Adipocyte (in vitro differentiated cells): ENCODE results near the gene IL17B.
"Not testable (repeated sequence)": the region's sequence is repeated elsewhere in the genome, so short reads cannot be mapped to it uniquely, and the experiment has no call there.

Experiments used
- DNase-seq: peaks from one replicate; pipeline ENCODE4 v3.0.0-alpha.2; 2015; ENCODE audit warnings: low read depth
- H3K27me3 ChIP-seq: replicated peaks from 2 replicates; pipeline ENCODE4 v1.7.0; 2013; ENCODE audit warnings: mild to moderate bottlenecking, low read length, moderate library complexity; ENCODE audit not compliant: control insufficient read depth, insufficient read depth
- H3K36me3 ChIP-seq: 2 replicates; pipeline ENCODE4 v1.7.0; 2013; ENCODE audit warnings: low read length, mild to moderate bottlenecking, moderate library complexity; ENCODE audit not compliant: control insufficient read depth, insufficient read depth, severe bottlenecking
- H3K4me1 ChIP-seq: 2 replicates; pipeline ENCODE4 v1.7.0; 2013; ENCODE audit warnings: mild to moderate bottlenecking, low read length, moderate library complexity; ENCODE audit not compliant: control insufficient read depth, insufficient read depth
- H3K4me3 ChIP-seq: 2 replicates; pipeline ENCODE4 v1.7.0; 2013; ENCODE audit warnings: mild to moderate bottlenecking, low read length, moderate library complexity
- H3K9ac ChIP-seq: 2 replicates; pipeline ENCODE4 v1.7.0; 2013; ENCODE audit warnings: mild to moderate bottlenecking, low read length, moderate library complexity
- H3K9me3 ChIP-seq: 2 replicates; pipeline ENCODE4 v1.7.0; 2013; ENCODE audit warnings: mild to moderate bottlenecking, low read length, moderate library complexity; ENCODE audit not compliant: control insufficient read depth

Gene IL17B

GRCh38 chr5:149394996-149395395, 15.9 kb upstream of the IL17B start:
- H3K9me3 ChIP-seq, H3K36me3 ChIP-seq, H3K4me3 ChIP-seq, H3K27me3 ChIP-seq, DNase-seq, H3K9ac ChIP-seq: not testable (repeated sequence)
- peaks cover 29% of the 10 kb centered on the region for H3K4me1 ChIP-seq

- peak; percentile 13 for DNase-seq
- no peaks in the 10 kb centered on the region for H3K9me3 ChIP-seq
- H3K4me1 ChIP-seq: peaks cover 24% of the 10 kb centered on the region
- H3K9ac ChIP-seq: no peak overlapping the region
- H3K36me3 ChIP-seq: no peaks in the 10 kb centered on the region
- no peaks in the 10 kb centered on the region for H3K27me3 ChIP-seq
- H3K4me3 ChIP-seq: no peak overlapping the region
Observed at GRCh38 chr5:149392718-149393117, 13.6 kb upstream of the IL17B start.

- Histone ChIP-seq H3K36me3 (no peaks in the 10 kb centered on the region), H3K4me3 (no peak overlapping the region), H3K9ac (no peak overlapping the region), H3K9me3 (no peaks in the 10 kb centered on the region), H3K4me1 (peaks cover 27% of the 10 kb centered on the region), H3K27me3 (no peaks in the 10 kb centered on the region)
- no peak for DNase-seq
Observed at GRCh38 chr5:149391524-149391923, 12.4 kb upstream of the IL17B start.

GRCh38 chr5:149391076-149391475, 12.0 kb upstream of the IL17B start:
- not testable (repeated sequence) for DNase-seq, H3K9me3 ChIP-seq, H3K27me3 ChIP-seq, H3K4me3 ChIP-seq, H3K9ac ChIP-seq, H3K36me3 ChIP-seq
- H3K4me1 ChIP-seq: peaks cover 30% of the 10 kb centered on the region

GRCh38 chr5:149389552-149390495, 10.7 kb upstream of the IL17B start:
- Histone ChIP-seq H3K9me3 (no peaks in the 10 kb centered on the region), H3K4me1 (peaks cover 38% of the 10 kb centered on the region), H3K27me3 (no peaks in the 10 kb centered on the region), H3K4me3 (no peak overlapping the region), H3K36me3 (no peaks in the 10 kb centered on the region), H3K9ac (no peak overlapping the region)
- no peak for DNase-seq

- Histone ChIP-seq H3K9ac (peak overlapping the region; percentile 83), H3K4me3 (no peak overlapping the region), H3K36me3 (no peaks in the 10 kb centered on the region), H3K4me1 (peaks cover 41% of the 10 kb centered on the region), H3K27me3 (no peaks in the 10 kb centered on the region), H3K9me3 (no peaks in the 10 kb centered on the region)
- no peak for DNase-seq
Observed at GRCh38 chr5:149388498-149389190, 9.6 kb upstream of the IL17B start.

- H3K9me3 ChIP-seq: no peaks in the 10 kb centered on the region
- H3K9ac ChIP-seq: peak overlapping the region; percentile 83
- peak; percentile 53 for DNase-seq
- H3K27me3 ChIP-seq: no peaks in the 10 kb centered on the region
- peaks cover 48% of the 10 kb centered on the region for H3K4me1 ChIP-seq
- no peaks in the 10 kb centered on the region for H3K36me3 ChIP-seq
- H3K4me3 ChIP-seq: no peak overlapping the region
Observed at GRCh38 chr5:149387982-149388381, 8.9 kb upstream of the IL17B start.

GRCh38 chr5:149387081-149387631, 8.1 kb upstream of the IL17B start:
- Histone ChIP-seq H3K9ac (peak overlapping the region; percentile 83), H3K9me3 (no peaks in the 10 kb centered on the region), H3K27me3 (no peaks in the 10 kb centered on the region), H3K4me3 (peak overlapping the region; percentile 18), H3K36me3 (no peaks in the 10 kb centered on the region), H3K4me1 (peaks cover 56% of the 10 kb centered on the region)
- DNase-seq: peak; percentile 50

- peaks cover 58% of the 10 kb centered on the region for H3K4me1 ChIP-seq
- no peak for DNase-seq
Observed at GRCh38 chr5:149386166-149386565, 7.1 kb upstream of the IL17B start.

GRCh38 chr5:149383399-149383798, 4.3 kb upstream of the IL17B start:
- Histone ChIP-seq H3K9ac (peak overlapping the region; percentile 60), H3K9me3 (no peaks in the 10 kb centered on the region), H3K4me3 (no peak overlapping the region), H3K36me3 (no peaks in the 10 kb centered on the region), H3K4me1 (peaks cover 54% of the 10 kb centered on the region), H3K27me3 (peaks cover 3% of the 10 kb centered on the region)
- no peak for DNase-seq

More at GRCh38 chr5:149386166-149386565, 7.1 kb upstream of the IL17B start:
- Histone ChIP-seq H3K27me3 (no peaks in the 10 kb centered on the region), H3K4me3 (no peak overlapping the region), H3K9me3 (no peaks in the 10 kb centered on the region), H3K9ac (peak overlapping the region; percentile 83), H3K36me3 (no peaks in the 10 kb centered on the region)

- peaks cover 46% of the 10 kb centered on the region for H3K4me1 ChIP-seq
- DNase-seq: no peak
- no peaks in the 10 kb centered on the region for H3K36me3 ChIP-seq
- H3K9me3 ChIP-seq: no peaks in the 10 kb centered on the region
- peaks cover 6% of the 10 kb centered on the region for H3K27me3 ChIP-seq
- peak overlapping the region; percentile 60 for H3K9ac ChIP-seq
- no peak overlapping the region for H3K4me3 ChIP-seq
Observed at GRCh38 chr5:149382517-149383220, 3.6 kb upstream of the IL17B start.
